Bronchial epithelial cell (primary cell): ENCODE results near the gene KRT7. TPM values are rescaled to one million over a fixed set of nuclear protein-coding genes. Genes with fewer than 3 reads are reported as not detected.

Experiments used
- DNase-seq: peaks from one replicate; pipeline ENCODE4 v3.0.0-alpha.2; 2010; ENCODE audit warnings: low read depth
- FAIRE-seq: peaks from 2 replicates; lab custom pipeline; 2011; peaks lifted over from hg19 to GRCh38; lab: Jason Lieb, UNC
- H3K27me3 ChIP-seq: 2 replicates; pipeline ENCODE4 v1.5.1; 2011; ENCODE audit warnings: low read length; ENCODE audit not compliant: control insufficient read depth, insufficient read depth
- H3K36me3 ChIP-seq: 2 replicates; pipeline ENCODE4 v1.5.1; 2011; ENCODE audit warnings: low read length; ENCODE audit not compliant: control insufficient read depth, insufficient read depth
- H3K4me3 ChIP-seq: 2 replicates; pipeline ENCODE4 v1.5.1; 2011; ENCODE audit warnings: mild to moderate bottlenecking, low read depth, low read length, control low read depth
- CTCF ChIP-seq: IDR thresholded peaks from 2 replicates; pipeline ENCODE4 v1.5.1; 2011; ENCODE audit warnings: mild to moderate bottlenecking, moderate library complexity, low read length, control low read depth, inconsistent platforms; ENCODE audit not compliant: insufficient read depth, severe bottlenecking
- total RNA-seq: library from RNA; depleted of rRNA; stranded (reverse); fragments of >200 nt; gene quantifications from 2 replicates; pipeline ENCODE4 v1.2.1, GENCODE V29; 2014

Gene KRT7
- total RNA-seq, 1 donor from 2014 or later, result 895 TPM

GRCh38 chr12:52252728-52253343, 19.8 kb downstream of the KRT7 start:
- no peak overlapping the region for H3K4me3 ChIP-seq
- H3K36me3 ChIP-seq, result no peaks in the 10 kb centered on the region
- DNase-seq, result no peak
- no peak for FAIRE-seq
- no peak for TF ChIP-seq CTCF
- peaks cover 2% of the 10 kb centered on the region for H3K27me3 ChIP-seq

- TF ChIP-seq CTCF, result no peak
- DNase-seq (no peak), FAIRE-seq (peak; percentile 50)
- Histone ChIP-seq H3K27me3 (peaks cover 2% of the 10 kb centered on the region), H3K36me3 (no peaks in the 10 kb centered on the region), H3K4me3 (no peak overlapping the region)
Measured at GRCh38 chr12:52253391-52254179, 20.5 kb downstream of the KRT7 start.

GRCh38 chr12:52254180-52254964, 21.3 kb downstream of the KRT7 start:
- H3K4me3 ChIP-seq, result no peak overlapping the region
- DNase-seq (no peak), FAIRE-seq (peak; percentile 36)
- H3K27me3 ChIP-seq, result peaks cover 2% of the 10 kb centered on the region
- TF ChIP-seq CTCF, result no peak
- H3K36me3 ChIP-seq, result no peaks in the 10 kb centered on the region

- Histone ChIP-seq H3K4me3 (no peak overlapping the region), H3K27me3 (peaks cover 2% of the 10 kb centered on the region), H3K36me3 (no peaks in the 10 kb centered on the region)
- DNase-seq (no peak), FAIRE-seq (peak; percentile 68)
- TF ChIP-seq CTCF, result no peak
Measured at GRCh38 chr12:52254965-52255751, 22.1 kb downstream of the KRT7 start.

- DNase-seq (no peak), FAIRE-seq (peak; percentile 7)
- H3K36me3 ChIP-seq, result no peaks in the 10 kb centered on the region
- no peak for TF ChIP-seq CTCF
- H3K27me3 ChIP-seq, result peaks cover 2% of the 10 kb centered on the region
- no peak overlapping the region for H3K4me3 ChIP-seq
Measured at GRCh38 chr12:52255926-52256583, 23.0 kb downstream of the KRT7 start.
